ENCODE results near the gene PSME4. TPM values are rescaled to one million over a fixed set of nuclear protein-coding genes. Genes with fewer than 3 reads are reported as not detected.

Gene PSME4
- 48.3 and 50.9 TPM in 2 replicates for total RNA-seq

GRCh38 chr2:53970724-53971602 lies at the start of gene PSME4:
Gene PSME4, minus strand, starts transcription at chr2:53970993. Its CDS starts 209 bp downstream, at chr2:53970784.
- DNase-seq (ENCODE audit: low read depth, low spot score) = peak; percentile 69

- DNase-seq (ENCODE audit: low read depth, low spot score) = no peak
Measured at GRCh38 chr2:54015798-54016699, 45.3 kb upstream of the PSME4 start.

GRCh38 chr2:54013996-54014395 lies 43.2 kb upstream of the PSME4 start:
- DNase-seq (ENCODE audit: low read depth, low spot score) = no peak

GRCh38 chr2:54012538-54013141 lies 41.8 kb upstream of the PSME4 start:
- DNase-seq (ENCODE audit: low read depth, low spot score) = no peak

GRCh38 chr2:54009549-54009948 lies 38.8 kb upstream of the PSME4 start:
- no peak for DNase-seq (ENCODE audit: low read depth, low spot score)

- no peak for DNase-seq (ENCODE audit: low read depth, low spot score)
Measured at GRCh38 chr2:54008439-54008838, 37.6 kb upstream of the PSME4 start.

GRCh38 chr2:54000524-54000923 lies 29.7 kb upstream of the PSME4 start:
- peak; percentile 4 for DNase-seq (ENCODE audit: low read depth, low spot score)

- DNase-seq (ENCODE audit: low read depth, low spot score) = no peak
Measured at GRCh38 chr2:54000122-54000521, 29.3 kb upstream of the PSME4 start.

- no peak for DNase-seq (ENCODE audit: low read depth, low spot score)
Measured at GRCh38 chr2:53998834-53999233, 28.0 kb upstream of the PSME4 start.

GRCh38 chr2:53994818-53995808 lies 24.3 kb upstream of the PSME4 start:
- DNase-seq (ENCODE audit: low read depth, low spot score) = no peak

GRCh38 chr2:53991948-53992347 lies 21.2 kb upstream of the PSME4 start:
- DNase-seq (ENCODE audit: low read depth, low spot score) = no peak

- no peak for DNase-seq (ENCODE audit: low read depth, low spot score)
Measured at GRCh38 chr2:53989210-53989862, 18.5 kb upstream of the PSME4 start.

- no peak for DNase-seq (ENCODE audit: low read depth, low spot score)
Measured at GRCh38 chr2:53987336-53987921, 16.6 kb upstream of the PSME4 start.

- no peak for DNase-seq (ENCODE audit: low read depth, low spot score)
Measured at GRCh38 chr2:53985646-53986045, 14.9 kb upstream of the PSME4 start.

GRCh38 chr2:53969968-53970723 lies 647 bp downstream of the PSME4 start:
- no peak for DNase-seq (ENCODE audit: low read depth, low spot score)

GRCh38 chr2:53969285-53969967 lies 1.4 kb downstream of the PSME4 start:
- no peak for DNase-seq (ENCODE audit: low read depth, low spot score)

GRCh38 chr2:53964987-53965687 lies 5.7 kb downstream of the PSME4 start:
- DNase-seq (ENCODE audit: low read depth, low spot score) = no peak
